Mesodermal cell (in vitro differentiated cells): Measurements from ENCODE around the gene PPARGC1A.

Experiments used
- H3K27ac ChIP-seq: 2 replicates; pipeline ENCODE4 v1.7.0; 2013; ENCODE audit warnings: mild to moderate bottlenecking, low read depth, low read length, moderate library complexity; ENCODE audit not compliant: severe bottlenecking
- H3K36me3 ChIP-seq: 2 replicates; pipeline ENCODE4 v1.7.1; 2013; ENCODE audit warnings: mild to moderate bottlenecking, low read length, moderate library complexity; ENCODE audit not compliant: control insufficient read depth, insufficient read depth
- H3K4me1 ChIP-seq: one replicate; pipeline ENCODE4 v1.7.1; 2013; ENCODE audit warnings: mild to moderate bottlenecking, low read length; ENCODE audit not compliant: insufficient read depth, control insufficient read depth, poor library complexity, severe bottlenecking
- H3K4me3 ChIP-seq: 2 replicates; pipeline ENCODE4 v1.7.0; 2013; ENCODE audit warnings: low read length, control low read depth, mild to moderate bottlenecking; ENCODE audit not compliant: insufficient read depth, poor library complexity, severe bottlenecking; ENCODE audit errors: extremely low read depth
- H3K9me3 ChIP-seq: 2 replicates; pipeline ENCODE4 v1.7.1; 2013; ENCODE audit warnings: mild to moderate bottlenecking, low read length, moderate library complexity; ENCODE audit not compliant: control insufficient read depth
- WGBS, 2 experiments: methylation state at CpG; one replicate each; pipeline ENCODE4 v1.1.5; 2013; ENCODE audit warnings: missing lambda C conversion rate in 2 of 2; ENCODE audit not compliant: insufficient coverage in 2 of 2; 5-methylcytosine and 5-hydroxymethylcytosine counted together

Gene PPARGC1A

DNA sequence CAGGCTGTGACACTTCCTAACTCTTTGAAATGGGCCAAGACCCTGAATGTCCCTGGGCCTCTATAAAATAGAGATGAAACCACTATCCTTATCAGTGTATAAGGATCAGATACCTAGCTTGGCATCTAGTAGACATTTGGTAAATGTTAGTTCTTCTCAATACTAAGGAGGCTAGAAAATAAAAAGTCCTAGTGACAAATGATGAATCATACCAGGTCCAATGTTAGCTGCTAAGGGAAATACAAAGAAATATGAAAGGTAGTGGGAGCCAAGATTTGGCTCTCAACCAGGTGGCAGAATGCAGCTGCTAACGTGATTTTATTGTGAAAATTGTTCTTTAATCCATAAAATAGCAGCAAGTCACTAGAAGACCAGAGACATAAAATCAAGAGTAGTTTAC lies 19.8 kb upstream of the PPARGC1A start:
- Histone ChIP-seq H3K27ac (no peak overlapping the region), H3K36me3 (no peaks in the 10 kb centered on the region), H3K9me3 (no peaks in the 10 kb centered on the region), H3K4me1 (no peaks in the 10 kb centered on the region), H3K4me3 (no peak overlapping the region)
- WGBS, 2 experiments, result no CpG with 5 or more reads among the region's 1 CpG

DNA sequence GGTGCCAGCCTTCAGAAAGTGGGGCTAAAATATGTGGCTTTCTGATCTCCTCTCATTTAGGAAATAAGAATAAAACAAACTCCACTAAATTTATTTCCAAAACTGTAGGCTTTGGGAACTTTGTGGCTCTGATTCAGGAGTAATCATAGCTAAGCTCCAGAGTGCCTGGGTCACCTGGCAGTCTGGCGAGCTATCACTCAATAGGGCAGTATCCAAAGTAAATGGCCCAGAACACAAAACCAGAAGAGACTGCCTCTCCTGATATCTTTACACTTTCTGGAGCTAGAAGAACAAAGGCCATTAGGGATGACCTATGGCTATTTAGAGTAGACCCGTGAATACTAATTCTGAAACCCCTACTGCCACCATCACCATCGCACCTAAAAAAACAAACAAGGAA lies 17.0 kb upstream of the PPARGC1A start:
- H3K36me3 ChIP-seq, result no peaks in the 10 kb centered on the region
- WGBS, 2 experiments, result no CpG with 5 or more reads among the region's 3 CpGs

DNA sequence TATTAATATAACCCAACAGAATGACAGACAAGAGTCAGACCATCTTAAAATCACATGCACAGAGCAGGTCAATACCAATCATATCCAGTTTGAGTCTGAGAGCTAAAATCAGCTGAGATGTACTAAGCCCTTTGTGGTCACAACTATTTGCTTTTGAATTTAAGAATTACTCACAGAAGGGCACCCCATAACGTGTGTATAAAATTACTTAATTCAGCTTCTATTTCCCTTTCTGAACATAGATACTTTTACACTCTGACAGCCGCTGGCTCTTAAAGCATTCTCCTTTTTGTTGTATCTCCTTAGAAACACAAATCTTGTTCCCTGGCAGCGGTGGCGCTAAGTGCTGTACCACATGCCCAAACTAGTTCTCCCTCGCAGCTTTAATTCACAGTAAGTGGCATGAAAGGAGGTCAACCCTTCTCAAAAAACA lies 14.8 kb upstream of the PPARGC1A start:
- Histone ChIP-seq H3K4me1 (no peaks in the 10 kb centered on the region), H3K4me3 (no peak overlapping the region), H3K36me3 (no peaks in the 10 kb centered on the region), H3K27ac (no peak overlapping the region), H3K9me3 (no peaks in the 10 kb centered on the region)
- 94% methylated on average over 3 to 5 of the region's 5 CpGs for WGBS, 2 experiments

More for the DNA sequence above, 17.0 kb upstream of the PPARGC1A start:
- Histone ChIP-seq H3K4me1 (no peaks in the 10 kb centered on the region), H3K4me3 (no peak overlapping the region), H3K27ac (no peak overlapping the region), H3K9me3 (no peaks in the 10 kb centered on the region)

DNA sequence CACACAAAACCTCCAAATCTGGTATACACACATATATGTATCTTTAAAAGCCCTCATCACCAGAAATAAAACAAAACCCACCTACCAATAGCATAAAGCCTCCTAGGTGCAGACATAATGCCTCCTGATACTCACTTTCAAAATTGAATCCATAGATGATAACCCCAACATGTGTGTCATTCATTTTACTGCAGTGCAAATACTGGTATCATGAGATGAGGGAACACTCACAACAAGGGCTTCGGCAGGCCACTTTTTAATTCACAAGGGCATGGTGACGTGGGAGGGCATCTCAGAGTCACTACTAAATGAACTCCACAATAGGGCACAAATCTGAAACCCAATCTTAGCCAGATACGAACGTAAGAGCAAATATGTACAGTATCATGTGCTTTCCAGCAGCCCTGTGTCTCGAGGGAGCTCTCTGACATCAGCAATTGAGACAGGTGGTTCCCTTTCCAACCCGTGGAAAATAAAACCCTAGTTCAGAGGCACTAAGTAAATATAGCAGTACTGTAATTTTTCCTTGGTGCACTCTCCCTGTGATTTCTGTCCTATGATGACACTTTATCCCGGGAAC lies 14.1 kb upstream of the PPARGC1A start:
- Histone ChIP-seq H3K9me3 (no peaks in the 10 kb centered on the region), H3K4me3 (no peak overlapping the region), H3K4me1 (no peaks in the 10 kb centered on the region), H3K36me3 (no peaks in the 10 kb centered on the region), H3K27ac (no peak overlapping the region)
- 89 to 98% methylated on average over 6 of the region's 7 CpGs for WGBS, 2 experiments

DNA sequence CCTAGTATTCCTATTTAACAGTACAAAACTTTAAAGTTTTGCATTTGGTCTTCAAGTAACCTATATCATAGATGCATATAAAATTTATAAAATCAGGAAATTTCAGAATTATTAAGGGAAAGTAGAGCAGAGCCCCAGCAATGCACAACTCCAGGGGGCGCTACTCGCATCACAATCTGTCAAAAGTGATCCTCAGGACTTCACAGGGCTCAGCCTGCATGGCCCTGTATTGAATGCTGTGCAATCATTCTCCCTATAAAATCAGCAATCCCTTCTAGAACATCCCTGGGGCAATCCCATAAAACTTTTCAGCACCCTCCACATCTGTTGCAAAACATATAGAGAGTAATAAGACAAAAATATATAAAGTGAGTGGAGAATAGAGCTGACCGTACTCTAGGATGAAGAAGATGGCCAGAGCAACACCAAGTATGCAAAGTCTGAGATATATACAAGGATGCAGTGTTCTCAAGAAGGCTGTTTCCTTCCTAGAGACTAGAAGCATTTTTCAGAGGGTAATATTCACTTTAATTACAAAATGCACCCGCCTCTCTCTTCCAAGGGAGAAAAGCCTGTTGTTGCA lies 12.5 kb upstream of the PPARGC1A start:
- Histone ChIP-seq H3K9me3 (no peaks in the 10 kb centered on the region), H3K36me3 (no peaks in the 10 kb centered on the region), H3K27ac (no peak overlapping the region), H3K4me1 (no peaks in the 10 kb centered on the region), H3K4me3 (no peak overlapping the region)
- 88 to 94% methylated on average over 2 of the region's 4 CpGs for WGBS, 2 experiments

DNA sequence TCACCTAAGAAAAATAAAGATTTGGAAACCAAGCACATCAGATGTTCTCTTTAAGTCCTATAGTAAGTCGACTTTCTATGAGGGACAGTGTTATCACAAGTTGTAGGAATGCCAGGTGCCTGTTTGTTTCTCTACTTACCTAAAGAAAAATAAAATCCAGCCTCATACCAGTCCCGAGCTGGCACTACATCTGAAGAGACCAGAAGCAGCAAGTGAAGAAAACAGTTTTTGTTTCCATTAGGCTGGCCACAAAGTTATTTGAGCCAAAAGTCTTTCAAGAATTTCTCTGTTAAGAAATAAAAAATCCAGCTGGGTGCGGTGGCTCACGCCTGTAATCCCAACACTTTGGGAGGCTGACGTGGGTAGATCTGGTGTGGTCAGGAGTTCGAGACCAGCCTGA lies 10.8 kb upstream of the PPARGC1A start:
- H3K4me1 ChIP-seq, result no peaks in the 10 kb centered on the region
- no peaks in the 10 kb centered on the region for H3K36me3 ChIP-seq
- no peak overlapping the region for H3K27ac ChIP-seq
- 96 to 100% methylated on average over 4 of the region's 6 CpGs for WGBS, 2 experiments
- H3K4me3 ChIP-seq, result no peak overlapping the region
- H3K9me3 ChIP-seq, result no peaks in the 10 kb centered on the region

DNA sequence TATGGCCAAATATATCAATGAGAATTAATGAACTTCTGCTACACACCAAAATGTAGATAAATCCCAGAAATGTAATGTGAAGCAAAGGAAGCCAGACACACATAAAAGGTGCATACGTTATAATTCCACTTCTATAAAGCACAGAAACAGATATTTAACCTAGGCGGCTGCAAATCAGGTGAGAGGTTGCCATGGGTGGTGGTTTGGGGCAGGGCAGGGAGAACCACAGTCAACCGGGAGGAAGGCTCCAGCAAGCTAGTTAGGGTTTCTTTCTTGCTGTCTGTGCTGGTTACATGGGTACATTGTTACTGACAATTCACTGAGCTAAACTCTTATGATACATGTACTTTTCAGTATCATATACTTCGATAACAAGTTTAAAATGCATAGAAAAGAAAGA lies 9.7 kb upstream of the PPARGC1A start:
- no peak overlapping the region for H3K27ac ChIP-seq
- no peak overlapping the region for H3K4me3 ChIP-seq
- peaks cover under 1% of the 10 kb centered on the region for H3K4me1 ChIP-seq
- H3K9me3 ChIP-seq, result no peaks in the 10 kb centered on the region
- H3K36me3 ChIP-seq, result no peaks in the 10 kb centered on the region
- WGBS, 2 experiments, result 100% methylated on average over 2 of the region's 4 CpGs; no CpG with 5 or more reads in 1 of the 2 experiments

DNA sequence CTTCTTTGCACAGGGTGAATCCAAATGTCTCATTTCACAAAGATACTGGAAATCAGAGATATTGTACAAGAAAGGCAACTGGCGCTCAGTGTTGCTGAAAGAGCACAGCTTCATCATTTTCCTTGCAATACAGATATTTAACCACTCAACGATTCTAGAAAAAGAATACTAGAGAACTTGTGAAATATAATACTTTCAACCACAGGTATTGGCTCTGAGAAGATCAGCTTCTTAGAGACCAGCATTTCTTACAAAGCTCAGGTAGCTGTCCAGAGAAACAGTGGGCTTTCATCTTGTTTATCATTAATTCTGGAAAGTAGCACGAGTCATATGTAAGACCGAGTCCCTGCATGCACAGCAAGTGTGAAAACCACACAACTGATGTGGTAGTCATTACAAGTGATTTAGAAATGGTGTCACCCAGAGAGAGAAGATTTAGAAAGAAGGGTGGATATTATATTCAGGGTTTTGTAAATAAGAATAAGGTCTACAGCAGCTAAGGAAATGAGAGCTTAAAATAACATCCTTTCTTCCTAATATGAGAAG lies 7.8 kb upstream of the PPARGC1A start:
- no peak overlapping the region for H3K4me3 ChIP-seq
- no peak overlapping the region for H3K27ac ChIP-seq
- H3K36me3 ChIP-seq, result no peaks in the 10 kb centered on the region
- peaks cover 9% of the 10 kb centered on the region for H3K4me1 ChIP-seq
- 75 to 85% methylated on average over 2 to 3 of the region's 4 CpGs for WGBS, 2 experiments
- no peaks in the 10 kb centered on the region for H3K9me3 ChIP-seq

DNA sequence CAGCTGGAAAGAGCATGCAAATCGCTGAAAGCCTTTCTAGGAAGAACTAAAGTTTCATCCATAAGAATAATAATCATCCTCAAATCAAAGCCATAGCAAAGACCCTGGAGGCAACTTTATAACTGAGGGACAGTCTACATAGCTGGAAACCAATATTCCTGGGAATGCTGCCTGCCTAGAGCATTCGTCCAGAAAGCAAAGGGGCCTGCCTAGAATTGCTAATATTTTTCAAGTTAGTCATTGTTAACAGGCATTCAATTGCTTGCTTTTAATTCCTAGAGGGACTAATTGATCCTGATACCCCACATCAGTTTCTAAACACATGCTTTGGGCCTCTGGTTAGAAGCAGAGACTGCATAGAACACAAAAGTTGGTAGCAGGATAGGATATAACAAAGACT lies 4.2 kb upstream of the PPARGC1A start:
- Histone ChIP-seq H3K4me1 (peaks cover 24% of the 10 kb centered on the region), H3K36me3 (no peaks in the 10 kb centered on the region), H3K27ac (no peak overlapping the region), H3K4me3 (no peak overlapping the region), H3K9me3 (no peaks in the 10 kb centered on the region)
- WGBS, 2 experiments, result 75 to 92% methylated on average over 1 to 2 of the region's 2 CpGs

DNA sequence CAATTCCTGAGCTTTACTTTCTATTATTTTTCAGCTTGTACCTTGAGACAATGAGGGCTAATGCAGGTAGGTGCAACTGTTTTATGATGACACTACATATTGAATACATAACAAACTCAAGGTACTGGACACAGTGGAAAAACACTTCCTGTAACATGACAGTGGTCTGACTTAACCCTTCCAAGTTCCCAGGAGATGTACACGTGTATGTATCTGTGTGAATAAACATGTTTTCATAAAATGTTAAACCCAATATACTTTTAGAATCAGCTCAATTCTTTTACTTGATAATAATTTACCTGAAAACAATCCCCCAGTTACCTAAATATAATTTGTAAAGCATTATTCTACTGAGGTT lies 1.2 kb upstream of the PPARGC1A start:
- Histone ChIP-seq H3K27ac (no peak overlapping the region), H3K9me3 (no peaks in the 10 kb centered on the region), H3K4me3 (peak overlapping the region; percentile 17), H3K4me1 (peaks cover 30% of the 10 kb centered on the region), H3K36me3 (no peaks in the 10 kb centered on the region)
- WGBS, 2 experiments, result no CpG with 5 or more reads among the region's 1 CpG

DNA sequence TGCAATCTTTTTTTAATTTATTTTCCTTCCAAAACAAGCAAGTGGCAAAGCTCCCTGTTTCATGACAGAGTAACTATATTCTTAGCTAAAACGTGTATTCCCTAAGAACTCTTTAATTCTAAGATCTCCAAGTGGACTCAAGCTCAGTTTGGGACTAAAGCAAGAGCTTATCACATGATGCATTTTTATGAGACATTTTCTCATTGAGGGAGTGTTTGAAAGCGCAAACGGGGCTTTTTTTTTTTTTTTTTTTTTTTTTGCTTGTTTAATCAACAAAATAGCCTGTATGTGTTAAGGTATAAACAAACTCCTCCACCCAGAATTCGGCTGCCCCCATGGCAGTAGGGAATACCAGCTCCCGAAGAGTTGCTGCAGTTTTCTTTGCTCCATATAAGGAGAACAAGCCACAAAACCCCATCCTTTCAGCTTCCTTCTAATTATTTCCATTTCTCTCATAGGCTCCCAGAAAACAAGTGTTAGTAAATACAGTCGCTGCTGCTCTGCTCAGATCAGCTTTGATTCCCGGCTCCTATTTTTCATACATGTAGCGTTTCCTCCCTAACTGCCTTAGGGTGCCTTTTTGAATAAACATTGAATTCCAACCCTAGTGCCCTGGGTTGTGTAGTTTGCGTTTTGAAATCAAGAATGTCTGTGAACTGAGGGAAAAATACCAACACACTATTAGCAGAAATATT lies 669 bp upstream of the PPARGC1A start:
- no peak overlapping the region for H3K27ac ChIP-seq
- peaks cover 30% of the 10 kb centered on the region for H3K4me1 ChIP-seq
- WGBS, 2 experiments, result 15 to 35% methylated on average over 2 to 3 of the region's 9 CpGs
- peak overlapping the region; percentile 17 for H3K4me3 ChIP-seq
- H3K36me3 ChIP-seq, result no peaks in the 10 kb centered on the region
- no peaks in the 10 kb centered on the region for H3K9me3 ChIP-seq
